Adrenal gland (tissue), 5 donors: ENCODE data around the gene CELA3B.
A peak's percentile ranks its signal among the peaks of the same experiment; 100 is the strongest.

ENCODE experiments used
- POLR2A ChIP-seq, 2 donors: fragments of 450-650 bp; IDR thresholded peaks; one replicate each; pipeline ENCODE4 v1.6.1; 2017; ENCODE audit warnings: antibody characterized with exemption in 2 of 2, mild to moderate bottlenecking in 2 of 2, moderate library complexity in 1 of 2
- TF ChIP-seq, protein P1 (sequence below), 6 experiments: fragments of 450-650 bp in 4 of 6; fragments of 200-600 bp in 2 of 6; sonication (generic) in 1 of 6; IDR thresholded peaks; 1 replicate in 5 of 6; 2 replicates in 1 of 6; pipeline versions ENCODE4 v1.5.1 to v1.8.0; 2016 to 2021; ENCODE audit warnings: antibody characterized with exemption in 6 of 6, mild to moderate bottlenecking in 2 of 6, moderate library complexity in 1 of 6
- donor health status: DM: no; HTN: no; CAD: no.

DNA sequence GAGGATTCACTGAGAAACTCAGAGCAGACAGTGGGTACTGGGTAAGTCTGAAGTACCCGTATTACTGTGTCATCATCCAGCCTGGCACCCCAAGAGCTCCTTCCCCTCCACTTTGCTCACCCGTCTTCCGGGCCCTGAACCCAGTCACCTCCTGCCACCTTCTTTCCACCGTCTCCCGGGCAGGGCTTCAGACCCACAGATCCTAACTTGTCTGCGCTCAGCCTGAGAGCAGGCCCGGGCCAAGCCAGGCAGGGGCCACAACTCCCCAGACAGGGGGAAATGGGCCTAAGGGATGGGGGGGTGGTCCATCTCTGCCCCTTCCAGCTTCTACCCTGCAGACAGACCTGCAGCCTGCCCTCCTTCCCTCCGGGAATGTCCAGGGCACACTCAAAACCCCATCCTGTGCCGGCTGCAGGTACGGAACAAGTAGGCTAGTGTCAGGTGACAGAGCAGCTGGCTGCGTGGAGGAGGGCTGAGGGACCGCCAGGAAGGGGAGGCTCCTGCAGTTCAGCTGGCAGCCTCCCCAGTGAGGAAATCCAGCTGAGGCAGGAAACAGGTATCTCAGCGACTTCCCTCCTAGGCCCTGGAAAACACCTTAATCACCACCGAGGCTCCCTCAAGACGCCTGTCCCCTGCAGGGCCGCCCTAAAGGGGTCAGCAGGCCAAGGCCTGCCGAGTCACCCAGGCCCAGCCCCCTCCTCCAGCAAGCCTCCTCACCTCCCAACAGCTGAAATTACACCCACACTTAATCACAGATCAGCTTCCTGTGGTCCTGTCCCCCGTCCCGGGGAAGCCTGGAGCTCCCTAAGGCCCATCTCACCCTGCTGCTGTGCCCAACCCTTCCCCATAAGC is 43.2 kb upstream of the CELA3B start:
- TF ChIP-seq POLR2A (IDR thresholded peaks at IDR 0.05): peak in 1 of 2 donors; percentile 47
- TF ChIP-seq, protein P1, sequence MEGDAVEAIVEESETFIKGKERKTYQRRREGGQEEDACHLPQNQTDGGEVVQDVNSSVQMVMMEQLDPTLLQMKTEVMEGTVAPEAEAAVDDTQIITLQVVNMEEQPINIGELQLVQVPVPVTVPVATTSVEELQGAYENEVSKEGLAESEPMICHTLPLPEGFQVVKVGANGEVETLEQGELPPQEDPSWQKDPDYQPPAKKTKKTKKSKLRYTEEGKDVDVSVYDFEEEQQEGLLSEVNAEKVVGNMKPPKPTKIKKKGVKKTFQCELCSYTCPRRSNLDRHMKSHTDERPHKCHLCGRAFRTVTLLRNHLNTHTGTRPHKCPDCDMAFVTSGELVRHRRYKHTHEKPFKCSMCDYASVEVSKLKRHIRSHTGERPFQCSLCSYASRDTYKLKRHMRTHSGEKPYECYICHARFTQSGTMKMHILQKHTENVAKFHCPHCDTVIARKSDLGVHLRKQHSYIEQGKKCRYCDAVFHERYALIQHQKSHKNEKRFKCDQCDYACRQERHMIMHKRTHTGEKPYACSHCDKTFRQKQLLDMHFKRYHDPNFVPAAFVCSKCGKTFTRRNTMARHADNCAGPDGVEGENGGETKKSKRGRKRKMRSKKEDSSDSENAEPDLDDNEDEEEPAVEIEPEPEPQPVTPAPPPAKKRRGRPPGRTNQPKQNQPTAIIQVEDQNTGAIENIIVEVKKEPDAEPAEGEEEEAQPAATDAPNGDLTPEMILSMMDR (IDR thresholded peaks at IDR 0.05): no peak
